Measurements from ENCODE around the gene ZBTB38. TPM values are rescaled to one million over a fixed set of nuclear protein-coding genes. Genes with fewer than 3 reads are reported as not detected.

The ZBTB38 gene
- total RNA-seq, 4 donors from 2014 or later = 183 to 225 (median 203) TPM

DNA sequence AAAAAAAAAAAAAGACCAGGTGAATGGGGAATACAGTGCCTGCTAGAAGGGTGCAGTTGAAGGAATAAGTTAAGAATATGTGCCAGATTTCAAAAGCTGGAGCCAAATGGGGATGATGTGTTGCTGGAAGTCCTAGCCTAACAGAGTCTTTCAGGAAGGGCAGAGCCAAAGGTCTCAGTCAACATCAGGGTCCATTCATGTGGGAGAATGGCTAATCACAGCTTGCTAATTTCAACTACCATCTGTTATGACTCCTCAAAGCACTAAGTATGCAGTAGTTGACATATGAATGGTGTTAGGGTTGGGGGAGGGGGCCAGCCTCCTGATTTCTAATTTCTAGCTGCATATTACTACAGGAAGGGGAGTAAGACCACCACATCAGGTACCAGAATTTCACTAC is 4.4 kb downstream of the ZBTB38 start:
- no peak for TF ChIP-seq POLR2AphosphoS5 (IDR thresholded peaks at IDR 0.05)
- TF ChIP-seq, protein P1, sequence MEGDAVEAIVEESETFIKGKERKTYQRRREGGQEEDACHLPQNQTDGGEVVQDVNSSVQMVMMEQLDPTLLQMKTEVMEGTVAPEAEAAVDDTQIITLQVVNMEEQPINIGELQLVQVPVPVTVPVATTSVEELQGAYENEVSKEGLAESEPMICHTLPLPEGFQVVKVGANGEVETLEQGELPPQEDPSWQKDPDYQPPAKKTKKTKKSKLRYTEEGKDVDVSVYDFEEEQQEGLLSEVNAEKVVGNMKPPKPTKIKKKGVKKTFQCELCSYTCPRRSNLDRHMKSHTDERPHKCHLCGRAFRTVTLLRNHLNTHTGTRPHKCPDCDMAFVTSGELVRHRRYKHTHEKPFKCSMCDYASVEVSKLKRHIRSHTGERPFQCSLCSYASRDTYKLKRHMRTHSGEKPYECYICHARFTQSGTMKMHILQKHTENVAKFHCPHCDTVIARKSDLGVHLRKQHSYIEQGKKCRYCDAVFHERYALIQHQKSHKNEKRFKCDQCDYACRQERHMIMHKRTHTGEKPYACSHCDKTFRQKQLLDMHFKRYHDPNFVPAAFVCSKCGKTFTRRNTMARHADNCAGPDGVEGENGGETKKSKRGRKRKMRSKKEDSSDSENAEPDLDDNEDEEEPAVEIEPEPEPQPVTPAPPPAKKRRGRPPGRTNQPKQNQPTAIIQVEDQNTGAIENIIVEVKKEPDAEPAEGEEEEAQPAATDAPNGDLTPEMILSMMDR (IDR thresholded peaks at IDR 0.05) = no peak
- no peak for TF ChIP-seq POLR2A (IDR thresholded peaks at IDR 0.05)
- TF ChIP-seq EP300 (IDR thresholded peaks at IDR 0.05) = no peak
- H3K4me3 ChIP-seq = no peak overlapping the region
- no peak for ATAC-seq
- H3K9me3 ChIP-seq = no peaks in the 10 kb centered on the region
- H3K27ac ChIP-seq = no peak overlapping the region
- H3K27me3 ChIP-seq = no peaks in the 10 kb centered on the region
- no peaks in the 10 kb centered on the region for H3K36me3 ChIP-seq
- peaks cover 0 to 32% (median 4%) of the 10 kb centered on the region in 3 donors for H3K4me1 ChIP-seq

DNA sequence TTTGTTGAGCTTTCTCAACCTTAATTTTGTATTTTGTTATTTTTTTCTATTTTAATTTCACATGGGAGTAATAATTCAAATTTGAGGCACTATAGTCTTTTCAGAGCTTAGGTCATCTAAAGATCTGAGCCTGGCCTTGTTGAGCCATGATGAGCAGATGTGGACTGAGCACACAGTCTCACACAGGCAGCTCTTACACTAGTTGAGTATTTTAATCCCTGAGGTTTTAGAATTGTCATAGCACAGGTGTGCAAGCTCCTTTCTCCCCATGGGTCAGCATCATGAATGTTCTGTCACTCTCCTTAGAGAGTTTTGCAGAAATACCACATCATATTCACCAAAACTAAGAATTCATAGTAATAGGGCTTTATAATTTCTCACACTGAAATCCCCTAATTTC is 4.9 kb downstream of the ZBTB38 start:
- Histone ChIP-seq H3K36me3 (no peaks in the 10 kb centered on the region), H3K27me3 (no peaks in the 10 kb centered on the region), H3K27ac (no peak overlapping the region), H3K9me3 (no peaks in the 10 kb centered on the region), H3K4me3 (no peak overlapping the region), H3K4me1 (peaks cover 0 to 26% (median 4%) of the 10 kb centered on the region in 3 donors)
- TF ChIP-seq EP300 (IDR thresholded peaks at IDR 0.05) (no peak), POLR2AphosphoS5 (IDR thresholded peaks at IDR 0.05) (no peak), POLR2A (IDR thresholded peaks at IDR 0.05) (no peak)
- TF ChIP-seq, protein P1 (IDR thresholded peaks at IDR 0.05) = no peak
- no peak for ATAC-seq

DNA sequence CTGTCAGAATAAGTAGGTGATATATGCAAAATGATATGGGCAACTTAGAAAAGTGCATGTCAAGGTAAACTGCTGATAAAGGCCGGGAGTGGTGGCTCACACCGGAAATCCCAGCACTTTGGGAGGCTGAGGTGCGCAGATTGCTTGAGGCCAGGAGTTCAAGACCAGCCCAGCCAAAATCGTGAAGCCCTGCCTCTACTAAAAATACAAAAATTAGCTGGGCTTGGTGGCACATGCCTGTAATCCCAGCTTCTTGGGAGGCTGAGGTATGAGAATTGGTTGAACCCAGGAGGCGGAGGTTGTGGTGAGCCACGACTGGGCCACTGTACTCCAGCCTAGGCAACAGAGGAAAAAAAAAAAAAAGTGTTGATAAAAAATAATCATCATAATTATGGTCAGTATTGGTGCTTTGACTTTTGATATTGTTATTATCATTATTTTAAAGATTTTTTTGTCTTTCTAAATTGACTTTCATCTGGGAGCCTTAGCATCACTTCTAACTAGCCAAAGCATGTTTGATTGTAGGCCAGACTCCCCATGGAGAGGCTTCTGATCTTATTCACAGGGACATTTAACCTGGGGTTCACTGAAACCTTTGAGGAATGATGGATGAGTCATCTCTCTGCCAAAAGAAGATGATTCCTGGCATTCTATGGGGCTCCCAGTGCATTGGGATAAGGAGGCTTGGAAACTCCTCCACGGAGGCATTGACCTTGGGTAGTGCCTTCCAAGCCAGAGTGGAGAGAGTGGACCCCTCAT is 5.6 kb downstream of the ZBTB38 start:
- WGBS, 2 donors (ENCODE audit: low coverage in 1 of 2) = 83 to 90% methylated on average over 6 to 7 of the region's 7 CpGs
- H3K4me1 ChIP-seq = peaks cover 0 to 19% (median 2%) of the 10 kb centered on the region in 3 donors
- H3K4me3 ChIP-seq = no peak overlapping the region
- H3K27ac ChIP-seq = no peak overlapping the region
- H3K36me3 ChIP-seq = peaks cover 0 to 2% of the 10 kb centered on the region in 2 donors
- TF ChIP-seq EP300 (IDR thresholded peaks at IDR 0.05) (no peak), POLR2A (IDR thresholded peaks at IDR 0.05) (no peak), POLR2AphosphoS5 (IDR thresholded peaks at IDR 0.05) (no peak)
- TF ChIP-seq, protein P1 (IDR thresholded peaks at IDR 0.05) = no peak
- no peak for ATAC-seq
- no peaks in the 10 kb centered on the region for H3K27me3 ChIP-seq
- no peaks in the 10 kb centered on the region for H3K9me3 ChIP-seq

DNA sequence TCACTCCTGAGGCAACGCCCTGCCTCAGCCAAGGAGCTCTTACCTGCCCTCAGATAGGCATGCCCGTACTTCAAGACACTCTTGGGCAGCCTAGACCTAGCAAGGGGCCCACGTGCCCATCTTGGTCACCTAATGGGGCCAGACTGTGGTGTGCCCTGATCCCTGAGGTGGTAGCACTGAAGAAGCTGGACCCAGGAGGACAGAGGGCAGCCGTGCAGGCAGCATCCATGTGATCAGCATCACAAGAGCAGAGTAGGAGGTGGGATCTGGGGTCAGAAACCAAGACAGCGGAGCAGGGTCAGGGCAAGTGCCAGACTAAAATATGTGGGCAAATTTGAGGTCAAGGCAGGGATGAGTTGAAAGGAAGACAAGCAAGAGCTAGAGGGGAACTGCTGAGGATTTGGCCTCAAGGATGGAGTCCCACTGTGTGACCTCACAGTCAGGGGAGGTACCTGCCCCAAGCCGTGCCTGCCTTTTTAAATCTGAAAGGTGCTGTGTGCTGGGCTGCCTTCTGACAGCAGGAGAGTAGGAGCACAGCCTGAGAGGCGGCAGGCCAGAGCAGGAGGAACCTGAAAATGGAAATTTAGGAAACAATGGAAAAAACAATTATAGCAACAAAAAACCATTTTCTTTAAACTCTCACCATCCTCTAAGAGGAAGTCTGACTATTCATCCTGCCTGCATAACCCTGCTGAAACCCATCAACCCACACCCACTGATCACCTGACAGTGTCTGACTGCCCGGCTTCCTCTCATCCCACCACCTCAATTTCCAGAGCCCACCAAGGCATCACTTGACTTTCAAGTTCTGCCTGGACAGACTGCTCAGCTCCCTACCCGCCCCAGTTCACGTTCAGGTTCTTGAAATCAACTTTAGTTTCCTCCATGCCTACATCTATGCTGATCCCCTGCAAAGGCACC is 7.3 kb downstream of the ZBTB38 start:
- no peaks in the 10 kb centered on the region for H3K27me3 ChIP-seq
- no peaks in the 10 kb centered on the region for H3K9me3 ChIP-seq
- H3K36me3 ChIP-seq = peaks cover 0 to 6% of the 10 kb centered on the region in 2 donors
- ATAC-seq = no peak
- peaks cover 0 to 2% (median 0%) of the 10 kb centered on the region in 3 donors for H3K4me1 ChIP-seq
- no peak overlapping the region for H3K4me3 ChIP-seq
- no peak overlapping the region for H3K27ac ChIP-seq
- 67 to 93% methylated on average over 4 to 5 of the region's 10 CpGs for WGBS, 2 donors (ENCODE audit: low coverage in 1 of 2)
- TF ChIP-seq POLR2AphosphoS5 (IDR thresholded peaks at IDR 0.05) (no peak), POLR2A (IDR thresholded peaks at IDR 0.05) (no peak), EP300 (IDR thresholded peaks at IDR 0.05) (no peak)
- TF ChIP-seq, protein P1 (IDR thresholded peaks at IDR 0.05) = no peak
